ENCODE data around the gene HDGFL3. TPM values are rescaled to one million over a fixed set of nuclear protein-coding genes. Genes with fewer than 3 reads are reported as not detected.
"Not testable (repeated sequence)": the region's sequence is repeated elsewhere in the genome, so short reads cannot be mapped to it uniquely, and the experiment has no call there.

HDGFL3 gene
- total RNA-seq, 2 experiments from 2014 or later = 21.9 to 25.0 TPM

- Mint-ChIP-seq H3K4me1 (peaks cover 3% of the 10 kb centered on the region), H3K9me3 (peaks cover 10% of the 10 kb centered on the region), H3K27ac (no peak overlapping the region), H3K36me3 (ENCODE audit: low read depth) (no peaks in the 10 kb centered on the region), H3K27me3 (peaks cover 60% of the 10 kb centered on the region), H3K4me3 (no peak overlapping the region)
- ChIA-PET POLR2A (no interaction called here), CTCF (no interaction called here)
- DNase-seq = no peak
Measured at GRCh38 chr15:83102346-83102745, 105.3 kb downstream of the HDGFL3 start.

DNA sequence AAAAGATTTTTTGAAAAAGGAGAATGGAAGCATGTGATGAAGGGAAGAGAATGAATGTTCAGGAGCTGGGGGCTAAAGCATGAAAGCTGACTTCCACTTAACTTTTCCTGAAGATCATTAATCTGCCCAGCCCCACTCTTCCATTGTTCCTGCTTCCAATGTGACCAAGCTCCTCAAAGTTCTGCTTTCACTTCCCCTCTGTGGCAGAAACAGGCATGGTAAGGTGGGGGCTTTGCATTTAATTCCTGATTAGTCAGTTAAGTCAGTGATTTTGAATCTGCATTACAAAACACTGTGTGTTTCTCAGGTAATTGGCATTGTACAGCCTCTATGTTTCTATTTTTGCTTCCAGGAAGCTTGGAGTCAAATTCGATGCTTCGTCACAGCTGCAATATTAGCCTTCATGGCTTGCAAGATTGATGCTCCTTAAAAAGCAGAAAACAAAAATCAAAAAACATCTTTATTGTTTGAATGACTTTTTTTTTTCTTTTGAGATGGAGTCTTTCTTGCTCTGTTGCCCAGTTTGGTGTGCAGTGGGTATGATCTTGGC, 107.5 kb downstream of the HDGFL3 start:
- Mint-ChIP-seq H3K9me3 (peaks cover 10% of the 10 kb centered on the region), H3K27ac (no peak overlapping the region), H3K36me3 (ENCODE audit: low read depth) (no peaks in the 10 kb centered on the region), H3K27me3 (peaks cover 55% of the 10 kb centered on the region), H3K4me3 (no peak overlapping the region), H3K4me1 (no peaks in the 10 kb centered on the region)
- POLR2A ChIA-PET = interaction anchor here (0.6 kb wide), 1 partner anchor 1051 kb away, joined by 3 read pairs; no protein-coding TSS in a partner anchor
- CTCF ChIA-PET = interaction anchor here (1.1 kb wide), 1 partner anchor 10 kb away, joined by 4 read pairs; no protein-coding TSS in a partner anchor
- DNase-seq = no peak

DNA sequence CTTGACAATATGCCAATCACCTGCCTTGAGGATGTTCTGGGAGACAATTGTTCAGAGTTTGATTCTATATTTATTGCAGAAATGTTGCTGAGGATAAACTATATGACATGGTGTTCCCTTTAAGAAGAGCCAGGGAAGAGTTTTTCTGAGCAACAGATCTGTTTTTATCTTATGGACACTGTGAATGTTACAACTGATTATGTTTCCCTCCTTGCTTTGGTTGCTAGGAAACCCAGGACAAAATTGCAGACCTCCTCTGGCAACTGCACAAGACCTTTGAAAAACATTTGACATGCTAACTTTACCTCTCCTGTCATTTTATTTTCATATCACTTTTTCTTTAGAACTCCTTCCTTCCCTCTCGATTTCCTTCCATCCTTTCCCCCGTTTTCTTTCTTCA, 108.3 kb downstream of the HDGFL3 start:
- Mint-ChIP-seq H3K4me3 (no peak overlapping the region), H3K9me3 (peaks cover 10% of the 10 kb centered on the region), H3K36me3 (ENCODE audit: low read depth) (no peaks in the 10 kb centered on the region), H3K4me1 (no peaks in the 10 kb centered on the region), H3K27me3 (peaks cover 57% of the 10 kb centered on the region), H3K27ac (no peak overlapping the region)
- CTCF ChIA-PET = no interaction called here
- DNase-seq = no peak
- POLR2A ChIA-PET = no interaction called here

- CTCF ChIA-PET = interaction anchor here (0.7 kb wide), 1 partner anchor 237 kb away, joined by 4 read pairs; no protein-coding TSS in a partner anchor
- POLR2A ChIA-PET = no interaction called here
- peaks cover 10% of the 10 kb centered on the region for H3K9me3 Mint-ChIP-seq
- H3K27ac Mint-ChIP-seq = no peak overlapping the region
- H3K4me1 Mint-ChIP-seq = no peaks in the 10 kb centered on the region
- H3K27me3 Mint-ChIP-seq = peaks cover 56% of the 10 kb centered on the region
- no peaks in the 10 kb centered on the region for H3K36me3 Mint-ChIP-seq (ENCODE audit: low read depth)
- no peak overlapping the region for H3K4me3 Mint-ChIP-seq
- no peak for DNase-seq
Measured at GRCh38 chr15:83098079-83098478, 109.5 kb downstream of the HDGFL3 start.

DNA sequence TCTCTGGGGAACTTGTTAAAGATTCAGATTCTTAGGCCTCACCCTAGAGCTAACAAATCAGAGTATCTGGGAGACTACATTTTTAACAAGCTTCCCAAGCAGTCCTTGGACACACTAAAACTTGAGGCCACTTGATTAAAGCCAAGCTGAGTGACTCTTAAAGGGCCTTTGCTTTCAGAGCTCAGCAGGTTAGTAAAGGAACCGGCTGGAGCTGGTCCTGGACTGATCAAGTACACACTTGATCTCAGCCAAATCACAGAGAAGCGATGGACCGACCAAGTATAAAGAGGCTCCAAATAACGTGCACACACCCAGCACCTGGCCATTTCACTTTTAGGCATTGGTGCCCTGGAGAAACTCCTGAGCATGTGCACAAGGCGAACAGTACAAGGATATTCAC, 113.0 kb downstream of the HDGFL3 start:
- POLR2A ChIA-PET = no interaction called here
- DNase-seq = no peak
- CTCF ChIA-PET = interaction anchor here (0.6 to 1.0 kb wide), 2 partner anchors 11 to 14 kb away, joined by 3 read pairs; no protein-coding TSS in a partner anchor
- H3K27me3 Mint-ChIP-seq = peaks cover 33% of the 10 kb centered on the region
- no peak overlapping the region for H3K27ac Mint-ChIP-seq
- no peaks in the 10 kb centered on the region for H3K36me3 Mint-ChIP-seq (ENCODE audit: low read depth)
- peaks cover 6% of the 10 kb centered on the region for H3K4me1 Mint-ChIP-seq
- peaks cover 10% of the 10 kb centered on the region for H3K9me3 Mint-ChIP-seq
- H3K4me3 Mint-ChIP-seq = no peak overlapping the region

- CTCF ChIA-PET = no interaction called here
- H3K4me3 Mint-ChIP-seq = no peak overlapping the region
- POLR2A ChIA-PET = no interaction called here
- DNase-seq = no peak
- no peaks in the 10 kb centered on the region for H3K9me3 Mint-ChIP-seq
- H3K27me3 Mint-ChIP-seq = peaks cover 27% of the 10 kb centered on the region
- no peak overlapping the region for H3K27ac Mint-ChIP-seq
- H3K36me3 Mint-ChIP-seq (ENCODE audit: low read depth) = no peaks in the 10 kb centered on the region
- peaks cover 6% of the 10 kb centered on the region for H3K4me1 Mint-ChIP-seq
Measured at GRCh38 chr15:83092309-83092976, 115.2 kb downstream of the HDGFL3 start.

DNA sequence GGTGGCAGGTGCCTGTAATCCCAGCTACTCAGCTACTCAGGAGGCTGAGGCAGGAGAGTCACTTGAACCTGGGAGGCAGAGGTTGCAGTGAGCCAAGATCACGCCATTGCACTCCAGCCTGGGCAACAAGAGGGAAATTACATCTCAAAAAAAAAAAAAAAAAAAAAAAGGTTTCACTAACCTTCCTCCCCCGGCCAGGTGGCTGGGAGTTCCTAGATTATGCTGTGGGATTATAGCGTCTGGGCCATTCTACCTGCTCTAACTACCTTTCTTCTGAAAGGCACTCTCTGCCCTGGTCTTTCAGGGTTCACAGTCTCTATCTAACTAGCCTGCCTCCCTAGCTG, 115.7 kb downstream of the HDGFL3 start:
- H3K27me3 Mint-ChIP-seq = peaks cover 28% of the 10 kb centered on the region
- H3K27ac Mint-ChIP-seq; H3K4me3 Mint-ChIP-seq; CTCF ChIA-PET; POLR2A ChIA-PET; DNase-seq; H3K4me1 Mint-ChIP-seq; H3K36me3 Mint-ChIP-seq (ENCODE audit: low read depth); H3K9me3 Mint-ChIP-seq: not testable (repeated sequence)

GRCh38 chr15:83090465-83090864, 117.2 kb downstream of the HDGFL3 start:
- no peaks in the 10 kb centered on the region for H3K9me3 Mint-ChIP-seq
- peaks cover 6% of the 10 kb centered on the region for H3K4me1 Mint-ChIP-seq
- DNase-seq = no peak
- no peaks in the 10 kb centered on the region for H3K36me3 Mint-ChIP-seq (ENCODE audit: low read depth)
- no peak overlapping the region for H3K4me3 Mint-ChIP-seq
- H3K27ac Mint-ChIP-seq = no peak overlapping the region
- H3K27me3 Mint-ChIP-seq = peaks cover 27% of the 10 kb centered on the region
- ChIA-PET CTCF (no interaction called here), POLR2A (no interaction called here)

DNA sequence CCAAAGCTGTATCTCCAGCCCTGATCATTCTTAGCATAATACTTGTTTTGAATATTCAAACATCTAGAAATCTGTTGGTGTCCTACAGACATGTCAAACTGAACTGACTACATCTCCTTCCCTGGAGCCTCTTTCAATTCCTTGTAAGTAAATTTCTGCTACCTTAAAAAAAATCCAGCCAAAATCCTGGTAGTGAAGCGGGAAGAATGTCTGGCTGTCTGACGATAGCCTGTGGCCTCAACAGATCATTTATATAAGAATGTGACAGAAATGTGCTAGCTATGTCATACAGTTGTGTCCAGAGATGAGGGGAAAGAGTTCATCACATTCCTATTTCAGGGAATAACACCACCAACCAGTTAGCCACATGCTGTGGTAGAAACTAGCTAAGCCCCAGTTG, 118.7 kb downstream of the HDGFL3 start:
- ChIA-PET POLR2A (no interaction called here), CTCF (no interaction called here)
- peaks cover 23% of the 10 kb centered on the region for H3K27me3 Mint-ChIP-seq
- no peaks in the 10 kb centered on the region for H3K9me3 Mint-ChIP-seq
- H3K36me3 Mint-ChIP-seq (ENCODE audit: low read depth) = no peaks in the 10 kb centered on the region
- H3K4me1 Mint-ChIP-seq = peaks cover 6% of the 10 kb centered on the region
- DNase-seq = no peak
- H3K27ac Mint-ChIP-seq = no peak overlapping the region
- no peak overlapping the region for H3K4me3 Mint-ChIP-seq

DNA sequence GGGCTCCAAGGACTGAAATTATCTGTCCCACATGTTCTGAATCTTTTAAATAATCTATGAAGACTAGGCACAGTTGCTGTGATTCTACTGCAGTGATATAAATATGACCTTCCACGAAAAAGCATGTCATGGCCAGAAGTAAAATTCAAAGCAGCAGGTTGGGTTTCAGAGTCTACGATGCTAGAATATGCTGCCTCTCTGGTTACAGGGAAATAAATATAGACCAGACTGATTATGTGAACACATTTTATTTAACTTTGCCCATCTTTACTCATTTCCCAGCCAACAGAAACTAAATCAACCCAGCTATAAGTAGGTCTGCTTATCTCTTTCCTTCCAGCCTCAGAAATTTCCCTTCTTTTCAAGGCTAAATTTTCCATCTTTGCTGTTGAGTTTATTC, 120.0 kb downstream of the HDGFL3 start:
- CTCF ChIA-PET = no interaction called here
- no peak overlapping the region for H3K4me3 Mint-ChIP-seq
- peaks cover 6% of the 10 kb centered on the region for H3K4me1 Mint-ChIP-seq
- POLR2A ChIA-PET = no interaction called here
- no peaks in the 10 kb centered on the region for H3K9me3 Mint-ChIP-seq
- H3K27me3 Mint-ChIP-seq = peaks cover 23% of the 10 kb centered on the region
- no peaks in the 10 kb centered on the region for H3K36me3 Mint-ChIP-seq (ENCODE audit: low read depth)
- DNase-seq = no peak
- H3K27ac Mint-ChIP-seq = no peak overlapping the region

DNA sequence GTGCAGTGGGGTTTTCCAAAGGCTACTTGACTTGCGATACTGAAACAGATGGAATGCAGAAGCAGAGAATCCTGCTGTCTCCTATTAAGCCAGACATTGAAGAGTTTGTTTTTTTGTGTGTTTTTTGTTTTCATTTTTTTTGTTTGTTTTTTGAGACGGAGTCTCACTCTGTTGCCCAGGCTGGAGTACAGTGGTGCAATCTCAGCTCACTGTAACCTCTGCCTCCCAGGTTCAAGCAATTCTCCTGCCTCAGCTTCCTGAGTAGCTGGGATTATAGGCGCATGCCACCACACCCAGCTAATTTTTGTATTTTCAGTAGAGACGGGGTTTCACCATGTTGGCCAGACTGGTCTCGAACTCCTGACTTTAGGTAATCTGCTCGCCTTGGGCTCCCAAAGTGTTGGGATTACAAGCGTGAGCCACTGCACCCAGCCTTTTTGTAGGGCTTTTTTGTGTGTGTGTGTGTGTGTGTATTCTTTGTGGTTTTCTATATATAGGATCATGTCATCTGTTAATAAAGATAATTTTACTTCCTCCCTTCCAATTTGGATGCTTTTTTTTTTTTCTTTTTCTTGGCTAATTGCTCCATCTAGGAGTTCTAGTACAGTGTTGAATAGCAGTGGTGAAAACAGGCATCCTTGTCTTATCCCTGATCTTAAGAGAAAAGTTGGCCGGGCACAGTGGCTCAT, 121.6 kb downstream of the HDGFL3 start:
- H3K4me1 Mint-ChIP-seq; CTCF ChIA-PET; H3K36me3 Mint-ChIP-seq (ENCODE audit: low read depth); H3K4me3 Mint-ChIP-seq; POLR2A ChIA-PET; H3K27ac Mint-ChIP-seq; H3K9me3 Mint-ChIP-seq; DNase-seq: not testable (repeated sequence)
- H3K27me3 Mint-ChIP-seq = peaks cover 30% of the 10 kb centered on the region

- H3K36me3 Mint-ChIP-seq (ENCODE audit: low read depth); DNase-seq; H3K4me1 Mint-ChIP-seq; CTCF ChIA-PET; H3K27ac Mint-ChIP-seq; H3K4me3 Mint-ChIP-seq; H3K9me3 Mint-ChIP-seq; POLR2A ChIA-PET: not testable (repeated sequence)
- H3K27me3 Mint-ChIP-seq = peaks cover 30% of the 10 kb centered on the region
Measured at GRCh38 chr15:83085461-83085860, 122.2 kb downstream of the HDGFL3 start.

- POLR2A ChIA-PET = no interaction called here
- Mint-ChIP-seq H3K27me3 (peaks cover 40% of the 10 kb centered on the region), H3K9me3 (no peaks in the 10 kb centered on the region), H3K36me3 (ENCODE audit: low read depth) (no peaks in the 10 kb centered on the region), H3K4me1 (peaks cover 3% of the 10 kb centered on the region), H3K27ac (no peak overlapping the region), H3K4me3 (no peak overlapping the region)
- CTCF ChIA-PET = interaction anchor here (0.6 to 1.5 kb wide), 2 partner anchors 13 to 55 kb away, joined by 4 read pairs; no protein-coding TSS in a partner anchor
- no peak for DNase-seq
Measured at GRCh38 chr15:83082730-83083386, 124.8 kb downstream of the HDGFL3 start.

Data from activated CD4-positive, alpha-beta T cell treated with anti-CD3 and anti-CD28 coated beads, Interleukin-2, amount 10 ng/mL, durations not matched to agents 7 days and 5 days (primary cell).